Fibroblast of lung (primary cell): ENCODE results near the gene GNLY. TPM values are rescaled to one million over a fixed set of nuclear protein-coding genes. Genes with fewer than 3 reads are reported as not detected.
A peak's percentile ranks its signal among the peaks of the same experiment; 100 is the strongest.

Source experiments
- DNase-seq, 2 donors: peaks; one replicate each; pipeline versions ENCODE4 v3.0.0 to v3.0.0-alpha.2; 2010; ENCODE audit warnings: low read depth in 2 of 2
- H2AFZ ChIP-seq: 2 replicates; pipeline ENCODE4 v1.5.1; 2012; ENCODE audit warnings: low read length, control low read depth, inconsistent platforms
- H3K27ac ChIP-seq: 2 replicates; pipeline ENCODE4 v1.5.1; 2011; ENCODE audit warnings: low read length, control low read depth; ENCODE audit not compliant: insufficient read depth
- H3K27me3 ChIP-seq: 2 replicates; pipeline ENCODE4 v1.5.1; 2011; ENCODE audit warnings: mild to moderate bottlenecking, low read length; ENCODE audit not compliant: control insufficient read depth, insufficient read depth
- H3K36me3 ChIP-seq: 2 replicates; pipeline ENCODE4 v1.5.1; 2011; ENCODE audit warnings: low read length; ENCODE audit not compliant: control insufficient read depth, insufficient read depth
- H3K4me1 ChIP-seq: 2 replicates; pipeline ENCODE4 v1.5.1; 2011; ENCODE audit warnings: low read length; ENCODE audit not compliant: control insufficient read depth, insufficient read depth; ENCODE audit errors: extremely low read depth
- H3K4me2 ChIP-seq: 2 replicates; pipeline ENCODE4 v1.5.1; 2011; ENCODE audit warnings: low read length, control low read depth; ENCODE audit not compliant: insufficient read depth; ENCODE audit errors: extremely low read depth
- H3K4me3 ChIP-seq, 4 experiments: fragments of 200-600 bp in 1 of 4; sonication (generic) in 1 of 4; replicated peaks in 1 of 4; 2 replicates each; pipeline ENCODE4 v1.5.1; 2011 to 2016; ENCODE audit warnings: low read length in 4 of 4, low read depth in 3 of 4, mild to moderate bottlenecking in 3 of 4, control low read depth in 2 of 4, inconsistent platforms in 1 of 4, mixed read lengths in 1 of 4; ENCODE audit not compliant: insufficient read depth in 1 of 4; ENCODE audit errors: control extremely low read depth in 1 of 4
- H3K79me2 ChIP-seq: 2 replicates; pipeline ENCODE4 v1.5.1; 2012; ENCODE audit warnings: mild to moderate bottlenecking, low read length, inconsistent platforms; ENCODE audit not compliant: control insufficient read depth, insufficient read depth
- H3K9ac ChIP-seq: 2 replicates; pipeline ENCODE4 v1.5.1; 2011; ENCODE audit warnings: mild to moderate bottlenecking, low read length, control low read depth; ENCODE audit not compliant: insufficient read depth
- H3K9me3 ChIP-seq: 2 replicates; pipeline ENCODE4 v1.5.1; 2012; ENCODE audit warnings: low read depth, low read length; ENCODE audit not compliant: control insufficient read depth, insufficient read depth
- H4K20me1 ChIP-seq: 2 replicates; pipeline ENCODE4 v1.5.1; 2011; ENCODE audit warnings: low read length; ENCODE audit not compliant: control insufficient read depth, insufficient read depth; ENCODE audit errors: extremely low read depth
- EZH2 ChIP-seq: IDR thresholded peaks from 2 replicates; pipeline ENCODE4 v1.5.1; 2012; ENCODE audit warnings: low read length, control low read depth, mild to moderate bottlenecking; ENCODE audit errors: missing control alignments
- polyA plus RNA-seq, 2 donors: library from polyadenylated mRNA; depleted of rRNA in 1 of 2; stranded (reverse) in 1 of 2; unstranded in 1 of 2; fragments of >200 nt; gene quantifications; 2 replicates each; pipeline ENCODE4 v1.2.1, GENCODE V29; 2011 to 2012; ENCODE audit warnings: missing spikeins in 1 of 2
- total RNA-seq: library from RNA; depleted of rRNA; stranded (reverse); fragments of >200 nt; gene quantifications from 2 replicates; pipeline ENCODE4 v1.2.1, GENCODE V29; 2014
- TF ChIP-seq, protein P1 (sequence below), 2 donors: IDR thresholded peaks in 1 of 2; conservative IDR thresholded peaks in 1 of 2; 1 replicate in 1 of 2; 2 replicates in 1 of 2; pipeline ENCODE4 v1.5.1; 2011 to 2012; ENCODE audit warnings: low read length in 2 of 2, control low read depth in 1 of 2, inconsistent platforms in 1 of 2, low read depth in 1 of 2, mild to moderate bottlenecking in 1 of 2

GNLY gene
- total and polyA plus RNA-seq, 2 donors (not counting 1 experiment from before 2014, with no cell fraction given) = under 0.01 TPM; not detected in 1

DNA sequence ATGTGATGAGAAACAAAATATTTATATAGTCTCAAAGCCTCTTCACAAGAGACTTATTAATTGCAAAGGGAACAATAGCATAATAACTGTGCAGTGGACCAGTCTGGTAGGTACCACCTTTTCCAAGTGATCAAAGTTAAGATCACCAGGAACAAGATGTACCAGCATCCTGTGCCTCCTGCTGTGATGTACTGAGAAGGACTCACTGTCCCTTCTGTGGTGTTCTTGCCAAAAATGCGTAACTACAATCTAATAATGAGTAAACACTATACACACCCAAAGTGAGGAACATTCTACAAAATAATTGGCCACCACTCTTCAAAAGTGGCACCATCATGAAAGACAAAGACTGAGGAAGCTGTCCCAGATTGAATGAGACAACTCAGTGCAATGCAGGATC lies 14.5 kb downstream of the GNLY start:
- DNase-seq = no peak
- H3K9ac ChIP-seq = no peak overlapping the region
- peaks cover 13% of the 10 kb centered on the region for H3K4me1 ChIP-seq
- H4K20me1 ChIP-seq = no peaks in the 10 kb centered on the region
- H2AFZ ChIP-seq = no peak overlapping the region
- no peaks in the 10 kb centered on the region for H3K79me2 ChIP-seq
- H3K36me3 ChIP-seq = no peaks in the 10 kb centered on the region
- H3K27me3 ChIP-seq = no peaks in the 10 kb centered on the region
- H3K27ac ChIP-seq = no peak overlapping the region
- H3K9me3 ChIP-seq = no peaks in the 10 kb centered on the region
- no peak overlapping the region for H3K4me2 ChIP-seq
- TF ChIP-seq, protein P1, sequence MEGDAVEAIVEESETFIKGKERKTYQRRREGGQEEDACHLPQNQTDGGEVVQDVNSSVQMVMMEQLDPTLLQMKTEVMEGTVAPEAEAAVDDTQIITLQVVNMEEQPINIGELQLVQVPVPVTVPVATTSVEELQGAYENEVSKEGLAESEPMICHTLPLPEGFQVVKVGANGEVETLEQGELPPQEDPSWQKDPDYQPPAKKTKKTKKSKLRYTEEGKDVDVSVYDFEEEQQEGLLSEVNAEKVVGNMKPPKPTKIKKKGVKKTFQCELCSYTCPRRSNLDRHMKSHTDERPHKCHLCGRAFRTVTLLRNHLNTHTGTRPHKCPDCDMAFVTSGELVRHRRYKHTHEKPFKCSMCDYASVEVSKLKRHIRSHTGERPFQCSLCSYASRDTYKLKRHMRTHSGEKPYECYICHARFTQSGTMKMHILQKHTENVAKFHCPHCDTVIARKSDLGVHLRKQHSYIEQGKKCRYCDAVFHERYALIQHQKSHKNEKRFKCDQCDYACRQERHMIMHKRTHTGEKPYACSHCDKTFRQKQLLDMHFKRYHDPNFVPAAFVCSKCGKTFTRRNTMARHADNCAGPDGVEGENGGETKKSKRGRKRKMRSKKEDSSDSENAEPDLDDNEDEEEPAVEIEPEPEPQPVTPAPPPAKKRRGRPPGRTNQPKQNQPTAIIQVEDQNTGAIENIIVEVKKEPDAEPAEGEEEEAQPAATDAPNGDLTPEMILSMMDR (conservative IDR thresholded peaks at IDR 0.05 in 1 of 2, IDR thresholded peaks at IDR 0.05 in 1 of 2; ENCODE audit: low read depth in 1 of 2, low read length in 2 of 2) = no peak
- no peak for TF ChIP-seq EZH2
- H3K4me3 ChIP-seq = no peak overlapping the region

DNA sequence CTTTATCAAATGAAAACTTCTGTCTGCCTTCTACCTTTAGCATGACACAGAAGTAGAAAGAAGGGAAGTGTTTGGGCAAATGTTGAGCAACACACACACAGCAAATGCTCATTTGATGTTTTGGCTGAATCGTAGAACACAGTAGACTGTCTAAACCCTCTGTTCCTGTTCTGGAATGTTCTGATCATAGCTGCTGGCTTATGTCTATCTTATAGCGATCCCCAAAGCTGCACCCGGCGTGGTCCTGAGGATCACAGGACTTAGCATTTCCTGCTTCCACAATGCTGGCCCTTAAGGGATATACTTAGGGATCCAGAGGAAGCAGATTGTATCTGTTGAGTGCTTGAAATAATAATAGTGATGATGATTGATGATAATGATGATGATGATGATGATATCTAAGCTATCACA lies 15.2 kb downstream of the GNLY start:
- Histone ChIP-seq H3K27me3 (no peaks in the 10 kb centered on the region), H3K27ac (no peak overlapping the region)
- TF ChIP-seq, protein P1 (conservative IDR thresholded peaks at IDR 0.05 in 1 of 2, IDR thresholded peaks at IDR 0.05 in 1 of 2; ENCODE audit: low read depth in 1 of 2, low read length in 2 of 2) = no peak
- TF ChIP-seq EZH2 = no peak

DNA sequence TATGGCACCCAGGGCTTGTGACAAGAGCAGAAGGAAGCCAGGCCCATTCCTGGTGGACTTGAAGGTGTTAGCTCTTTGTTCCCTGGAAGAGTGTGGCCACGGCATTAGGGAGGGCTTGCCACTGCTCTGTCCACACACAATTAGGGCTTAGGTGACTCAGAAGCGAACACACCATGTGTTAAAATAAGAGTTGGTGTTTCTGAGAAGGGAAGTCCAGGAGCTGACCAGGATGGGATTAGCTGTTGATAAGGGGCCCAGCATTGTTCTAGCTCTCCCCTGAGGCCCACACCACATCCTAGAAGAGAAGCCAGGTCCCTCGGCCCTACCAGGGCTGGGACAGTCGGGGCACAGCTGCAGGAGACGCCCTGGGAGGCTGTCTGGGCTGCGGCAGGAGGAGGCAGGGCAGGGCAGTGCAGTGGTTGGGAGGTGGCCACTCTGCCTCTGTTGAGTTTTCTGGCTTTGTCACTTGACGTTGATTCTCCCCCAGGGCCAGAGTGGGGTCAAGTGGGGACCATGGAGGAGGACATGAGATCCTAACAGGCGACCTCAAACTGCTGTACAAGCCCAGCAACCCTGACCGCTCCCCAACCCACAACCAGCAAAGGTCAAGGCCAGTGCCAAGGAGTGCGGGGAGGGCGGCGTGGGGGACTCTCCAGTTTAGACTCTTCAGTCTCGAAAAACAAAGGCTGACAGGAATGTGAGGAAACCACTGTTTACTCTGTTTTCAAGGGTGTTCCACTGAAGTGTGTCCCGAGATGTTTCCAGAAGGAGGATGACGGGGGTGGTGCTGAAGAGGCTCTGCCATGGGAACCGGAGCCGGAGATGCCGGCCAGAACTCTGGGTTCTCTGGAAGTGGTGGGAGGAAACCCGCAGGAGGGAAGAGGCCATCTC lies 16.8 kb downstream of the GNLY start:
- Histone ChIP-seq H3K79me2 (no peaks in the 10 kb centered on the region), H3K9ac (no peak overlapping the region), H2AFZ (no peak overlapping the region), H3K36me3 (no peaks in the 10 kb centered on the region), H3K27ac (no peak overlapping the region), H3K9me3 (no peaks in the 10 kb centered on the region), H3K4me3 (no peak overlapping the region), H3K4me2 (no peak overlapping the region), H3K4me1 (peaks cover 7% of the 10 kb centered on the region), H4K20me1 (no peaks in the 10 kb centered on the region), H3K27me3 (no peaks in the 10 kb centered on the region)
- peak; percentile 42 to 87 for DNase-seq
- no peak for TF ChIP-seq EZH2
- TF ChIP-seq, protein P1 (conservative IDR thresholded peaks at IDR 0.05 in 1 of 2, IDR thresholded peaks at IDR 0.05 in 1 of 2; ENCODE audit: low read depth in 1 of 2, low read length in 2 of 2) = no peak

More for the DNA sequence above, 15.2 kb downstream of the GNLY start:
- no peaks in the 10 kb centered on the region for H4K20me1 ChIP-seq
- peaks cover 13% of the 10 kb centered on the region for H3K4me1 ChIP-seq
- DNase-seq = peak in 1 of 2 donors; percentile 27
- no peak overlapping the region for H3K4me3 ChIP-seq
- no peaks in the 10 kb centered on the region for H3K79me2 ChIP-seq
- H3K9me3 ChIP-seq = no peaks in the 10 kb centered on the region
- no peaks in the 10 kb centered on the region for H3K36me3 ChIP-seq
- H3K9ac ChIP-seq = no peak overlapping the region
- no peak overlapping the region for H3K4me2 ChIP-seq
- H2AFZ ChIP-seq = no peak overlapping the region
